ENCODE measurements around the gene BLCAP.
"Not testable (repeated sequence)": the region's sequence is repeated elsewhere in the genome, so short reads cannot be mapped to it uniquely, and the experiment has no call there.

BLCAP gene

DNA sequence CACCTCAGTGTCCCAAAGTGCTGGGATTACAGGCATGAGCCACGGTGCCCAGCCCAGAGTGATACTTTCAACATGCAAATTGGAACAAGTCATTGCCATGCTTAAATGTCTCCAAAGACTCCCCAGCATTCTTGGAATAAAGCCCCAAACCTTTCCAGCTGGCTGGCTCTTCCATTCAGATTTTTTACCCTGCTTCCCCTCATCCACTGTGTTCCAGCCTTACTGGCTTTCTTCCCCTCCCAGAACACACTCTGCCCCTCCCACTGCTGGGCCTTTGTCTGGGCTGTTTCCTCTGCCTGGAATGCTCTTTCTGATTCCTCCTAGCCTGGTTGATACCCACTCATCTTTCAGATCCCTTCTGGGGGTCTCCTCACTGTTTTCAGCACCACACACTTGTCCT, 46.8 kb downstream of the BLCAP start:
- DNase-seq (ENCODE audit: low read depth): no peak

DNA sequence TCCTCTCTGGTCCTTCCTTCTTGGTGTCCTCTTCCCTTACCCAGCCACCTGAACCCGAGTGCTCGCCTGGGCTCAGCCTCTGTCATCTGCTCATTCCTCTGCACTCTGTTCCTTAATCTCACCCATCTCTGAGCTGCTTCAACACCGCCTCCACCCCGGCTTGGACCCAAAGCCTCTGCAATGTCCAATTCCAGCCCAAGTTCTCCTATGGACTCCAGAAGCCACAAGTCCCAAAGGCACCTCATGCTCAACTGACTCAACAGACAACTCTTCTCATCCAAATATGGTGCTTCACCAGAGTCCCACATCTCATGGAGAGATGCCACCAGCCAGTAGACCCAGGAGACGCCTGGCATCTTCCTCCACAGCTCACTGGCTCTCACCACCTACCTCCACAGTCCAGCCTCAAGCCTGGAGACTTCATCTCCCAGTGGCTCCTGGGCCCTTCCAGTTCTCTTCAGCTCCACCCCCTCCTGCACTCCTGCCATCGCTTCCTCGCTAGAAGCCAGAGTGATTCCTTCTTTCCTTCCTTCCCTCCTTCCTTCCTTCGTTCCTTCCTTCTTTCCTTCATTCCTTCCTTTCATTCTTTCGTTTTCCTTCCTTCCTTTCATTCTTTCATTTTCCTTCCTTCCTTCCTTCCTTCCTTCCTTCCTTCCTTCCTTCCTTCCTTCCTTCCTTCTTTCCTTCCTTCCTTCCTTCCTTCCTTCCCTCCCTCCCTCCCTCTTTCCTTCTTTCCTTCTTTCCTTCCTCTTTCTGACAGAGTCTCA, 47.6 kb downstream of the BLCAP start:
- DNase-seq (ENCODE audit: low read depth): no peak

DNA sequence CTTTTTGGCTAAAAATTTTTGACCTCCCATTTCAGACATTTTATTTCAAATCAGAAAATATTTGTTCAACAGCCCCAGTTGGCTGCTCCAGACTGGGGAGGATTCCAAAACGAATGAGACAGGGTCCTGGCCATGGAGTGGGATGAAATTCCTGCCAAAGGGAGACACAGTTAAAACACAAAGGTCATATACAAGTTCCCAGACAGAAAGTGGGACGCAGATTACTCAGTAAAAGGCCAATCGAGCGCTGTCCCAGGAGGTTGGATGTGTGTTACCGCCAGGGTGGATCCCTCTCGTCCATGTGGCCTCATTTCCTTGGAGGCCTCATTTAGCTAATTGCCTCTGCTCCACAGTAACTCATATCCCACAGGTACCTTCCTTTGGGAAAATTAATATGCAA, 48.4 kb downstream of the BLCAP start:
- DNase-seq (ENCODE audit: low read depth): no peak

DNA sequence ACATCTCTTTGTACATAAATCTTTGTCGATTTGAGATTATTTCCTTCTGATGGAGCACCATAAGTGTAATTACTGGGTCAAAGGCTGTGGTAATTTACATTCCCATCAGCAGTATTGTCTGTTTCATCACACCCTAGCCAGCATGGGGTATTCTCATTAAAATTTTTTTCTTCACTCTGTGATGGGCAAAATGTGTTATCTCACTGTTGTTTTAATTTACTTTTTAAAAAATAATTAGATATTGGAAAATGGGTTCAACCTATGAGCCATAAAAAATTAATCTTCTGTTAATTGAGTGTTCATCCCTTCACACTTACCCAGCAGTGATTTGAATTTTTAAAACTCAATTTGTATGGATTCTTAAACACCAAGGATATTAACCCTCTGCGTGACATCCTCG, 50.6 kb downstream of the BLCAP start:
- no peak for DNase-seq (ENCODE audit: low read depth)

DNA sequence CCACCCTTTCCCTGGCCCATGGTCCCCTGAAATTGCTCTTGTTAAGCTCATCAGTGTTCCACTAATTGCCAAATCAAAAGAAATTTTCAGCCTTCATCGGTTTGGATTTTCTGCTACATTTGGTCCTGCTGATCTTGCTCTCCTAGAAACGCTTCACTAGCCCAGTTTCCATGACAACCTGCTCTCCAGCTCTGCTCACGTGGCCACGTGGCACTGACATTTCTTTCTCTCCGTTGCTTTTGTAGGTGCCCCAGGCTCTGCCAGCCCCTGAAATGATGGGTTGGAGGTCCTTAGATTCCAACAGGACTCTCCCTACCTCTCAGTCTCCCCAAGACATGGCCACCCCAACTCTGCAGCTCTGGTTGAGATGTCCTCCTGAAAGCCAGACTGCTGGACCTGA, 52.4 kb downstream of the BLCAP start:
- DNase-seq (ENCODE audit: low read depth): no peak

DNA sequence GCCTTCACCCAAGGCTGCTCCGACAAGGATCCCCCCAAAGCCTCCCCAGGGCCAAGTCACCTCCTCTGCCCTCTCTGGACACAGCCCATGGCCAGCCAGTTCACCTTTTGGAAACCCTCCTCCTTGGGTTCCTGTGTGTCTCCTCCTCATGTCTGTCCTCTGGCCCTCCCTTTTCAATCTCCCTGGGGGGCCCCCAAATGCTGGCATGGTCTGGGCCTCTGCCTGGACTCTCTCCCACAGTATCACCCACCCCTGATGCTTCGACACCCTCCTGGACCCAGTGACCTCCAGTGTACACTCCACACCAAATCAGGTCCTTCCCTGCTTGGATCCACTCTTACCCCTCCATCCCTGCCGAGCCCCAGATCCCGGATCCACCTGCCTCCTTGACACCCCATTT, 53.3 kb downstream of the BLCAP start:
- no peak for DNase-seq (ENCODE audit: low read depth)

DNA sequence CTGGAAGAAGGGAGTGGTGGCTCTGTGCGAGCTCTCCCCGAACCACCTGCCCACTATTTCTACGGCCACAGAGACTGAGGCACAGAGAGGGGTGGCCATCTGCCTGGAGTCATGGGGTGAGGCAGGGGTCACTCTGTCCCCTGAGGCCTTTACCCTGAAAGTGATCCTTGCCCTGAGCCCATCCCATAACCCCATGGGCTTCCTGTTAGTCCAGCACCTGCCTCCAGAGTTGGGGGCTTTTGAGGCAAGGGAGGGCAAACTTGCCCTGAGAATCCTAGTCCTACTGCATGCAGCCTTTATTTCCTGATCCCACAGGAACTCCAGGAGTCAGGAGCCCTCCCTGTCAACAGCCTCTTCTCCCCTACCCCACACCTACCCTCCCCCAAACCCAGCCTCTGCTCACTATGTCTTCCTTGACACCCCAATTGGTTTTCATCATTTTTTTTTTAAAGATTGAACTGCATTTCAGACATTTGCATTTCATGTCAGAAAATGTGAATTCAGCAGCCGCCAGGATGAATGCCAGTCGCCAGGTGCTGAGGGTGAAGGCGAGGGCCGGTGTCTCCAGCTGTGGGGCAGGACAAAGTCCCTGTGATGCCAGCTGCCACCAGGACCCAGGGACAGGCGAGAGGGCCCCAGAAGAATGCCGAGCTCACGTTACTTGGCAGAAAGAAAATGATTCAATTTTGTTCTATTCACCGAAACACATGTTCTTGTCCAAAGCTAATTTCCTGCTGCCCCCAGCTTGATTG, 54.3 kb downstream of the BLCAP start:
- DNase-seq (ENCODE audit: low read depth): no peak

DNA sequence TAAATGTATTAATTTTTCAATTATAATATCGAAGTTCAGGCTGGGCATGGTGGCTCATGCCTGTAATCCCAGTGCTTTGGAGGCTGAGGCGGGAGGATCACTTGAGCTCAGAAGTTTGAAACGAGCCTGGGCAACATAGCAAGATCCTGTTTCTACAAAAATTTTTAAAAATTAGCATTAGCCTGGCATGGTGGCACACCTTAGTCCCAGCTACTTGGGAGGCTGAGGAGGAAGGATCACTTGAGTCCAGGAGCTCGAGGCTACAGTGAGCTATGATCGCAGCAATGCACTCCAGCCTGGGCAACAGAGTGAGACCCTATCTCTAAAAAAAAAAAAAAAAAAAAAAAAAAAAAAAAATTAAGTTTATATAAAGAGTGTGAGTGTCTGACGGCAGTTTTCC, 55.2 kb downstream of the BLCAP start:
- not testable (repeated sequence) for DNase-seq (ENCODE audit: low read depth)

DNA sequence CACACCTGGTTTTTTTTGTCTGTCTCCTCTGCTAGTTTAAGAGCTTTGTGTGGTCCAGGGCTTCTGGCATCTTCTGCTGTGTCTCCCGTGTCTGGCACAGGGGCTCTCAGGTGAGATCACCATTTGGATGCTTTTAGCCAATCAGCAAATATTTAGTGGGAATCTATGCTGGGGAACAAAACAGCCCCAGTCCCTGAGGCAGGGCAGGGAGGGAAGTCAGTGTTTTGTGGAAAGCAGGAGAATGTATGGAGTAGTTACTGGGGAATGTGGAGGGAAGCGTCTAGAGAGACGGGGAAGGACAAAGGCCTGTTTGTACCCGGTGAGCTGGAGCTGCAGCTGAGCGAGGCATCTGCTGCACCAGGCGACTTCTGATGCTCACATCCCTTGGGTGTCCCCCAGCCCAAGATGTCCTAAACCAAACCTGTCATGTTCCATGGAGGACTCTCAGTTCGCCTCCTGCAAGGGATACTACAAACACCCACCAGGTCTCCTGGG, 55.9 kb downstream of the BLCAP start:
- DNase-seq (ENCODE audit: low read depth): no peak

DNA sequence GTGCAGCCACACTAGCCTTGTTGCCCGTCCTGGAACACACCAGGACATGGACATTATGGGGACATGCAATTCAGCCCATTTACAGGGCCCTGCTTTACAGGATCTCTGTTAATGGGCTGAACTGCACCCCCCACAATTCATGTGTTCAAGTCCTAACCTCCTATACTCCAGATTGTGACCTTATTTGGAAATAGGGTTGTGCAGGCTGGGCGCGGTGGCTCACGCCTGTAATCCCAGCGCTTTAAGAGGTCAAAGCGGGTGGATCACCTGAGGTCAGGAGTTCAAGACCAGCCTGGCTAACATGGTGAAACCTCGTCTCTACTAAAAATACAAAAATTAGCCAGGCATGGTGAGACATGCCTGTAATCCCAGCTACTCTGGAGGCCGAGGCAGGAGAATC, 57.5 kb downstream of the BLCAP start:
- not testable (repeated sequence) for DNase-seq (ENCODE audit: low read depth)

DNA sequence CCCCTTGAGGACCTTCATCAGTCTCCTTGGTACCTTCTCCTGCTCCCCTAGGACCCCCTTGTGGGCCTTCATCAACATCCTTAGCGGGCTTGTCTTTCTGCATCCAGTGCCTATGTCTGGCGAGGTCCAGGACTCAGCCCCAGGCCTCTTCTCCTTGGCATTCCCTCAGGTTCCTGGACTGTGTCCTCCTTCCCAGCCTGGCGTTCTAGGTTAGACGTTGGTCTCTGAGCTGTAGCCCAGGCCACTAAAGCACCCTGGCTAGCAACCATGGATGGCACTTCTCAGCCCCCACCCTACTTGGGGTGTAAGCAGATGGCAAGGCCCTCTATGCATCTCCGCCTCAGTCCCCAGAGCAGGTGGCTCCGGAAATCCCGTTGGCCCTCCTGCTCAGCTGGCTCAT, 58.1 kb downstream of the BLCAP start:
- no peak for DNase-seq (ENCODE audit: low read depth)

DNA sequence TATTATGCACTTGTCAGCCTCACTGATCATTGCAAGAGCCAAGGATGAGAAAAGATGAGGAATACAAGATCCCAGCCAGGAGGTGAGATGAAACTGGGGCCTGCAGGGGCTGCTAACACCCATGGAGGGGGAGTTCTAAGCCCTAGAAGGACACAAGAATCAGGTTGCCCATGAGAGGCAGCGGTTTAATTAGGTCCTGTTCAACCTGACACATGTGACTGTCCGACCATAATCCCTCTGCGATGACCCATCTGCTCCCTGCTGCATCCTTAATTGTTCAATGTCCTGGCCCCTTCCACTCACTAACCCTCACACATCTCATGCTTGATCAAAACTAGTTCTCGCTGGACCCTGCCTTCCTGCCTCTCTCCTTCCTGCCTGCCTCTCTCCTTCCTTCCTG, 58.8 kb downstream of the BLCAP start:
- no peak for DNase-seq (ENCODE audit: low read depth)

Data from activated T-cell treated with anti-CD3 and anti-CD28 coated beads for 24 hours (primary cell).